ENCODE results near the gene ASPHD2.

Gene ASPHD2

GRCh38 chr22:26483439-26484359 lies 54.6 kb downstream of the ASPHD2 start, which contains the start of the genes HPS4 and SRRD (continued):
- TF ChIP-seq ZNF18 (tag by site-specific recombination; IDR thresholded peaks at IDR 0.05), result no peak
- TF ChIP-seq ZEB2 (tag by site-specific recombination; IDR thresholded peaks at IDR 0.05), result peak; percentile 95
- no peak for TF ChIP-seq ZNF16 (tag by site-specific recombination; IDR thresholded peaks at IDR 0.05; ENCODE audit: low read depth)
- TF ChIP-seq ZNF280D (tag by site-specific recombination; IDR thresholded peaks at IDR 0.05), result peak; percentile 93; the same call in 1 of the 2 replicates
- TF ChIP-seq ZNF548 (tag by site-specific recombination; IDR thresholded peaks at IDR 0.05), result no peak
- TF ChIP-seq ZNF184 (tag by site-specific recombination; IDR thresholded peaks at IDR 0.05), result peak; percentile 52; the same call in 1 of the 2 replicates
- peak; percentile 71; the same call in 1 of the 2 replicates for TF ChIP-seq ZNF76 (tag by site-specific recombination; IDR thresholded peaks at IDR 0.05; ENCODE audit: borderline replicate concordance, low read depth)
- no peak for TF ChIP-seq BCL6B (tag by site-specific recombination; IDR thresholded peaks at IDR 0.05)
- TF ChIP-seq ZNF274 (IDR thresholded peaks at IDR 0.05; ENCODE audit: low read length), result no peak
- no peak for TF ChIP-seq ZNF274 (tag by site-specific recombination; IDR thresholded peaks at IDR 0.05; ENCODE audit: borderline replicate concordance)
- TF ChIP-seq EGR2 (tag by site-specific recombination; IDR thresholded peaks at IDR 0.05; ENCODE audit: low read depth), result peak; percentile 93
- TF ChIP-seq ZNF658 (tag by site-specific recombination; IDR thresholded peaks at IDR 0.05), result no peak
- no peak for TF ChIP-seq ZNF654 (tag by site-specific recombination; IDR thresholded peaks at IDR 0.05; ENCODE audit: low read depth)
- no peak for TF ChIP-seq ZNF416 (tag by site-specific recombination; IDR thresholded peaks at IDR 0.05)
- no peak for TF ChIP-seq ZNF426 (tag by site-specific recombination; IDR thresholded peaks at IDR 0.05)
- TF ChIP-seq ZNF366 (tag by site-specific recombination; conservative IDR thresholded peaks at IDR 0.05), result no peak
- TF ChIP-seq AEBP2 (tag by site-specific recombination; IDR thresholded peaks at IDR 0.05; ENCODE audit: borderline replicate concordance), result no peak
- peak; percentile 78 for TF ChIP-seq ZXDB (tag by site-specific recombination; IDR thresholded peaks at IDR 0.05)
- no peak for TF ChIP-seq ZNF704 (tag by site-specific recombination; IDR thresholded peaks at IDR 0.05)
- no peak for TF ChIP-seq SCRT2 (tag by site-specific recombination; IDR thresholded peaks at IDR 0.05)
- no peak for TF ChIP-seq ZNF610 (tag by site-specific recombination; IDR thresholded peaks at IDR 0.05; ENCODE audit: borderline replicate concordance)
- TF ChIP-seq ZNF843 (tag by site-specific recombination; IDR thresholded peaks at IDR 0.05), result no peak
- no peak for TF ChIP-seq ZNF621 (tag by site-specific recombination; IDR thresholded peaks at IDR 0.05)
- no peak for TF ChIP-seq ZNF707 (tag by site-specific recombination; IDR thresholded peaks at IDR 0.05)
- TF ChIP-seq TCF7L2 (IDR thresholded peaks at IDR 0.05; ENCODE audit: borderline replicate concordance, low read depth, low read length), result no peak
- no peak; the same call in 1 of the 2 replicates for TF ChIP-seq SALL2 (tag by site-specific recombination; IDR thresholded peaks at IDR 0.05; ENCODE audit: borderline replicate concordance)
- no peak for TF ChIP-seq GLI2 (tag by site-specific recombination; IDR thresholded peaks at IDR 0.05; ENCODE audit: borderline replicate concordance, low read depth)
- peak; percentile 54; the same call in 1 of the 2 replicates for TF ChIP-seq ZBTB17 (tag by site-specific recombination; IDR thresholded peaks at IDR 0.05)

Measured in HEK293 (cell line).